ENCODE data around the gene CST6.
A peak's percentile ranks its signal among the peaks of the same experiment; 100 is the strongest.

DNA sequence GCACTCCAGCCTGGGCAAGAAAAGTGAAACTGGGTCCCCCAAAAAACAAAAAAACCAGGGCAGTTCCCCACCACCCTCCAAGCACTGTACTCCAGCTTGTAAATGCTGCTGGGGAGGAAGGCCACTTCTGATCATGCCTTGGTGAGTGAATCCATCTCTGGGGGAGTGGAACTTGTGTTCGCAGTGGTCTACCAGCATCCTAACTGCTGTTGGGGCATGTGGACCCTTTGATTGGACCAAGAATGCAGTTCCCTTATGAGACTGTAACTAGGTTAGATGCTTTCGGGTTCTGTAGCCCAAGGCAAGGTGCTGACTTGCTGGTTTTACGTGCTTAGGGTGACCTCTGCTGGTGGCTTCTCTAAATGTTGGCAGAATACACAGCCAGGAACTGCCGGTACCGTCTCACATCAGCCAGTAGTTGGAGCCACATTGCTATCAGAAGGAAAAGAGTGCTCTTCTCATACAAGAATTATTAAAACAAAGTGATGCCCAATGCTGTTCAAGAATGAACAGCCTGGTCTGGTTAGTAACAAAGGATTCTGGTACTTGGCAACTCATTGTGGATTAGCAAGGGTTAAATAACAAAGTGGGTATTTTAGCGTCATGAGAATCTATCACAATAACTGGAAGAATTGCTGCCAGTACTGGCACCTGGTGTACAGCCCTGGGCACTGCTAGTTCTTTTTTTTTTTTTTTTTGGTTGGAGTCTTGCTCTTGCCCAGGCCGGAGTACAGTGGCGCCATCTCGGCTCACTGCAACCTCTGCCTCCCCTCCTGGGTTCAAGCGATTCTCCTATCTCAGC, 22.8 kb upstream of the CST6 start:
- TF ChIP-seq POLR2A (IDR thresholded peaks at IDR 0.05; ENCODE audit: low read length) = no peak
- TF ChIP-seq RNF2 (IDR thresholded peaks at IDR 0.05; ENCODE audit: borderline replicate concordance, low read depth) = no peak
- TF ChIP-seq, protein P1, sequence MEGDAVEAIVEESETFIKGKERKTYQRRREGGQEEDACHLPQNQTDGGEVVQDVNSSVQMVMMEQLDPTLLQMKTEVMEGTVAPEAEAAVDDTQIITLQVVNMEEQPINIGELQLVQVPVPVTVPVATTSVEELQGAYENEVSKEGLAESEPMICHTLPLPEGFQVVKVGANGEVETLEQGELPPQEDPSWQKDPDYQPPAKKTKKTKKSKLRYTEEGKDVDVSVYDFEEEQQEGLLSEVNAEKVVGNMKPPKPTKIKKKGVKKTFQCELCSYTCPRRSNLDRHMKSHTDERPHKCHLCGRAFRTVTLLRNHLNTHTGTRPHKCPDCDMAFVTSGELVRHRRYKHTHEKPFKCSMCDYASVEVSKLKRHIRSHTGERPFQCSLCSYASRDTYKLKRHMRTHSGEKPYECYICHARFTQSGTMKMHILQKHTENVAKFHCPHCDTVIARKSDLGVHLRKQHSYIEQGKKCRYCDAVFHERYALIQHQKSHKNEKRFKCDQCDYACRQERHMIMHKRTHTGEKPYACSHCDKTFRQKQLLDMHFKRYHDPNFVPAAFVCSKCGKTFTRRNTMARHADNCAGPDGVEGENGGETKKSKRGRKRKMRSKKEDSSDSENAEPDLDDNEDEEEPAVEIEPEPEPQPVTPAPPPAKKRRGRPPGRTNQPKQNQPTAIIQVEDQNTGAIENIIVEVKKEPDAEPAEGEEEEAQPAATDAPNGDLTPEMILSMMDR (IDR thresholded peaks at IDR 0.05) = peak; percentile 99
- TF ChIP-seq SMC3 (IDR thresholded peaks at IDR 0.05) = peak; percentile 85
- TF ChIP-seq, protein P2, sequence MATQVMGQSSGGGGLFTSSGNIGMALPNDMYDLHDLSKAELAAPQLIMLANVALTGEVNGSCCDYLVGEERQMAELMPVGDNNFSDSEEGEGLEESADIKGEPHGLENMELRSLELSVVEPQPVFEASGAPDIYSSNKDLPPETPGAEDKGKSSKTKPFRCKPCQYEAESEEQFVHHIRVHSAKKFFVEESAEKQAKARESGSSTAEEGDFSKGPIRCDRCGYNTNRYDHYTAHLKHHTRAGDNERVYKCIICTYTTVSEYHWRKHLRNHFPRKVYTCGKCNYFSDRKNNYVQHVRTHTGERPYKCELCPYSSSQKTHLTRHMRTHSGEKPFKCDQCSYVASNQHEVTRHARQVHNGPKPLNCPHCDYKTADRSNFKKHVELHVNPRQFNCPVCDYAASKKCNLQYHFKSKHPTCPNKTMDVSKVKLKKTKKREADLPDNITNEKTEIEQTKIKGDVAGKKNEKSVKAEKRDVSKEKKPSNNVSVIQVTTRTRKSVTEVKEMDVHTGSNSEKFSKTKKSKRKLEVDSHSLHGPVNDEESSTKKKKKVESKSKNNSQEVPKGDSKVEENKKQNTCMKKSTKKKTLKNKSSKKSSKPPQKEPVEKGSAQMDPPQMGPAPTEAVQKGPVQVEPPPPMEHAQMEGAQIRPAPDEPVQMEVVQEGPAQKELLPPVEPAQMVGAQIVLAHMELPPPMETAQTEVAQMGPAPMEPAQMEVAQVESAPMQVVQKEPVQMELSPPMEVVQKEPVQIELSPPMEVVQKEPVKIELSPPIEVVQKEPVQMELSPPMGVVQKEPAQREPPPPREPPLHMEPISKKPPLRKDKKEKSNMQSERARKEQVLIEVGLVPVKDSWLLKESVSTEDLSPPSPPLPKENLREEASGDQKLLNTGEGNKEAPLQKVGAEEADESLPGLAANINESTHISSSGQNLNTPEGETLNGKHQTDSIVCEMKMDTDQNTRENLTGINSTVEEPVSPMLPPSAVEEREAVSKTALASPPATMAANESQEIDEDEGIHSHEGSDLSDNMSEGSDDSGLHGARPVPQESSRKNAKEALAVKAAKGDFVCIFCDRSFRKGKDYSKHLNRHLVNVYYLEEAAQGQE (IDR thresholded peaks at IDR 0.05) = no peak

Data from A549 (cell line).